Measurements from ENCODE around the gene MAT2B.

MAT2B gene

DNA sequence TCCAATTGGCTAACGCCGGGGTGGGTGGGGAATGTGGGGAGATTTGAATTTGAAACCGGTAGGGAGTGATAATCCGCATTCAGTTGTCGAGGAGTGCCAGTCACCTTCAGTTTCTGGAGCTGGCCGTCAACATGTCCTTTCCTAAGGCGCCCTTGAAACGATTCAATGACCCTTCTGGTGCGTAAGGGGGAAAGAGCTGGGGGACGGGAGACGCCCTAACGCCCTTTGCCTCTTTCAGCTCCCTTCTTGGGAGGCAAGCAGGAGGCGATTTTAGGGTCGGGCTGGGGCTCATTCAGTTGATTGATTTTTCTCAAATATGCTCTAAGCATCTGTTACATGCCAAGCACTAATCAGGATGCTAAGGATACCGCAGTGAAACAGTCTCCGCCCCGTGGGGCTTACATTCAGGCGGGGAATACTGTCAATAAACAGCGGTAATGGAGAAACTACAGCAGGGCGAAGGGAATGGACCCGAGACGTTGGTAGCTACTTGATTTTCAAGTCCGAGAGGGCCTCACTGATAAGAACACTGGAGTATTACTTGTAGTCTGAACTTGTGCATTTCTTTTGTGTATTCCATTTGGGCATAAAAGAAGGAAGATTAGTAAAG is 44.8 kb upstream of the MAT2B start, which contains the start of gene HMMR:
Gene HMMR (plus strand): TSS at position 71 of the 610 bp plus-strand sequence. CDS start 61 bp downstream, at position 132.
- peak within 1 kb of the TSS; percentile 89 for H3K4me3 ChIP-seq (ENCODE audit: low read depth, low read length)
- peak; percentile 51 for DNase-seq (ENCODE audit: low read depth)

DNA sequence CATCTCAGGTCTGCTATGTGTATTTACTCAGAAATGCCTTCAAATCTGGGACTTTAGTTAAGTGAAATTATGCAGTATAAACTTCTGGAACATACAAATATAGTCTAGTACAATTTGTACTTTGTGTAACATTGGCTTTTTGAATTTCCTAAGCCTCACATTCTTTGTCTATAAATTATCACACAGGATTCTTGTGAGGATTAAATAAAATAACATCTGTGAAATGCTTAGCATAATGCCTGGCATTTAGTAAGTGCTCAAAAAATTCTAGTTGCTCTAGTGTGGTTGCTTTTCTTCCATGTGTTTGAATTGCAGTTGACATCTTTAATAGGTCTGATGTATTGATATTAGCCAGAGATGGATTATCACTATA is 42.4 kb upstream of the MAT2B start:
- TF ChIP-seq, protein P1, sequence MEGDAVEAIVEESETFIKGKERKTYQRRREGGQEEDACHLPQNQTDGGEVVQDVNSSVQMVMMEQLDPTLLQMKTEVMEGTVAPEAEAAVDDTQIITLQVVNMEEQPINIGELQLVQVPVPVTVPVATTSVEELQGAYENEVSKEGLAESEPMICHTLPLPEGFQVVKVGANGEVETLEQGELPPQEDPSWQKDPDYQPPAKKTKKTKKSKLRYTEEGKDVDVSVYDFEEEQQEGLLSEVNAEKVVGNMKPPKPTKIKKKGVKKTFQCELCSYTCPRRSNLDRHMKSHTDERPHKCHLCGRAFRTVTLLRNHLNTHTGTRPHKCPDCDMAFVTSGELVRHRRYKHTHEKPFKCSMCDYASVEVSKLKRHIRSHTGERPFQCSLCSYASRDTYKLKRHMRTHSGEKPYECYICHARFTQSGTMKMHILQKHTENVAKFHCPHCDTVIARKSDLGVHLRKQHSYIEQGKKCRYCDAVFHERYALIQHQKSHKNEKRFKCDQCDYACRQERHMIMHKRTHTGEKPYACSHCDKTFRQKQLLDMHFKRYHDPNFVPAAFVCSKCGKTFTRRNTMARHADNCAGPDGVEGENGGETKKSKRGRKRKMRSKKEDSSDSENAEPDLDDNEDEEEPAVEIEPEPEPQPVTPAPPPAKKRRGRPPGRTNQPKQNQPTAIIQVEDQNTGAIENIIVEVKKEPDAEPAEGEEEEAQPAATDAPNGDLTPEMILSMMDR (IDR thresholded peaks at IDR 0.05; ENCODE audit: insufficient read depth, low read depth, low read length, missing control alignments): no peak
- H3K4me3 ChIP-seq (ENCODE audit: low read depth, low read length): no peak overlapping the region

More for the DNA sequence above, 44.8 kb upstream of the MAT2B start, which contains the start of gene HMMR:
- TF ChIP-seq, protein P1 (IDR thresholded peaks at IDR 0.05; ENCODE audit: insufficient read depth, low read depth, low read length, missing control alignments): no peak

DNA sequence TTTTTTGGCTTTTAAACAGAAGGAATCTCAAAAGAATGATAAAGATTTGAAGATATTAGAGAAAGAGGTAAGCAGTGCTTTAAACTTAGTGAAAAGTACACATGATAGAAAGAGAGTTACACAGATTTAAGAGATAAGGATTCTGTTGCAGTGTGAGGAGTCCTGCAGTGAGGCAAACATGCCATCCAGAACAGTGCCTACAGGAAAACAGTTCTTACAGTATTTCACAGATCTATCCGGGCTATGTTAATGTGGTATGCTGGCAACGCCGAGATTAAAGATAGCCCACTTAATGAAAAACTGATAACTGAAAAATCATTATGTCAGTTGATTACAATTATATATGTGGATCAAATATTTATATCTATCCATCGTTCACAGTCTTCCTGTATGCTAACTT is 37.7 kb upstream of the MAT2B start:
- H3K4me3 ChIP-seq (ENCODE audit: low read depth, low read length): no peak overlapping the region
- TF ChIP-seq, protein P1 (IDR thresholded peaks at IDR 0.05; ENCODE audit: insufficient read depth, low read depth, low read length, missing control alignments): no peak
- DNase-seq (ENCODE audit: low read depth): no peak

More for the DNA sequence above, 42.4 kb upstream of the MAT2B start:
- DNase-seq (ENCODE audit: low read depth): no peak

DNA sequence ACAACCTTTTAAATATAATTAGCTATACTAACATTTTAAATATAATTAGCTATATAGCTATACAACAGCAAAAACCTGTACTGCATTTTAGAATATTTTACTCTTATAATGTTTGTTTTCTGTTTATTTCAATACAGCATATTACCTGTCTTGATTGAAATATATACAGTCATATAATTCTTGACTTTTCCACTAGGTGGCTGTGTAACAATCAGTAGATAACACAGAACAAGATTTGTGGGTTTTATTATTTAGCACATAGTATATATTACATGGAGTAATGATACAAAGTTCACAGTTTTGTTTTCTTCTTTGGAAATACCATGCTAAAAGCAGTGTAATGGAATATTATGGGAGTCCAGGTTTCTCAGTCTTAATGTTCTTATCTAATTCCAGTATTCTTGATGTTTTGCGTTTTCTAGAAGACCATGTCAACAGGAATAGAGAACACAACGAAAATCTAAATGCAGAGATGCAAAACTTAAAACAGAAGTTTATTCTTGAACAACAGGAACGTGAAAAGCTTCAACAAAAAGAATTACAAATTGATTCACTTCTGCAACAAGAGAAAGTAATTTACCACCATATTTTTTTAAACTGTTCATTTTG is 31.7 kb upstream of the MAT2B start:
- DNase-seq (ENCODE audit: low read depth): peak; percentile 21

DNA sequence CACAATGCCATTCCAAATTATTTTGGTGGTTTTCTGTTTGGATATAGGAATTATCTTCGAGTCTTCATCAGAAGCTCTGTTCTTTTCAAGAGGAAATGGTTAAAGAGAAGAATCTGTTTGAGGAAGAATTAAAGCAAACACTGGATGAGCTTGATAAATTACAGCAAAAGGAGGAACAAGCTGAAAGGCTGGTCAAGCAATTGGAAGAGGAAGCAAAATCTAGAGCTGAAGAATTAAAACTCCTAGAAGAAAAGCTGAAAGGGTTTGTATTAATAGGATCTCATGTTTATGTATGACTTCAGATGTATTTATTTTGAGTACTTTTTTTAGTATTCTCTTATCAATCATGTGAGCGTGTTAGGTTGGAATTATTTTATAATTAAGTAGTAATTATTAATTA is 30.0 kb upstream of the MAT2B start:
- H3K4me3 ChIP-seq (ENCODE audit: low read depth, low read length): no peak overlapping the region
- no peak for DNase-seq (ENCODE audit: low read depth)
- TF ChIP-seq, protein P1 (IDR thresholded peaks at IDR 0.05; ENCODE audit: insufficient read depth, low read depth, low read length, missing control alignments): no peak

More for the DNA sequence above, 31.7 kb upstream of the MAT2B start:
- no peak overlapping the region for H3K4me3 ChIP-seq (ENCODE audit: low read depth, low read length)
- TF ChIP-seq, protein P1 (IDR thresholded peaks at IDR 0.05; ENCODE audit: insufficient read depth, low read depth, low read length, missing control alignments): peak; percentile 24

DNA sequence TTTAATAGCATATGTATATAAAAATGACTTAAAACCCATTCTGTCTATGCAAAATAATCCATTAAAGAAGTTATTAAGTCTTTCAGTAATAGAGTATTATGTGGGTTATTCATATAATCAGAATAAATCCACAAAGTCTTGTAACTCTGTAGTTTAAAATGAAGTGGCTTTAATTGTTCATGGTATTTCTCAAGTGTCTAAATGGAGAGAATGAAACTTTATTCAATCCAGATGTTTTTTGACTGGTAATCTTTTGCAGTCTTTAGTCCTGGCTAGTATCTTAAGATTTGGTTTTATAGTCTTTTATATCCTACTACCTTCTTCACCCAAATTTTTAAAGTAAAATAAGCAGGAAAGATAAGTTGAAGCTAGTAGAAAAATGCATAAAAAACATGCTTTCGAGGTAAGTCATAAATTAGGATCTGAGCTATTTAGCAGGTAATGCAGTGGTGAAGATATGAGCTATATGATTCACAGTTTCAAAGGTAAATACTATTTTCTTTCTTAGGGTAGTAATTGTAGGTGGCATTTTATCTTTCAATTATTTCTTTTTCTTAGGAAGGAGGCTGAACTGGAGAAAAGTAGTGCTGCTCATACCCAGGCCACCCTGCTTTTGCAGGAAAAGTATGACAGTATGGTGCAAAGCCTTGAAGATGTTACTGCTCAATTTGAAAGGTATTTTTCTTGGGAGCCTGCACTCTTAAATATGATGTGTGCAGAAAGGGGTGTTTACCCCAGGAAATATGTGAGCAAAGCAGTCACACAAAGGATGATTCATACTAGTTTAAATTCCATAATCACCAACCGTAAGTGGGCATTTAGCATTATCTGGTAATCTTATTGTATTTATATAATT is 27.1 kb upstream of the MAT2B start:
- TF ChIP-seq, protein P1 (IDR thresholded peaks at IDR 0.05; ENCODE audit: insufficient read depth, low read depth, low read length, missing control alignments): no peak

More for the DNA sequence above, 27.1 kb upstream of the MAT2B start:
- H3K4me3 ChIP-seq (ENCODE audit: low read depth, low read length): no peak overlapping the region
- DNase-seq (ENCODE audit: low read depth): no peak
